HepG2 (cell line): Measurements from ENCODE around the gene AFAP1L2. TPM values are rescaled to one million over a fixed set of nuclear protein-coding genes. Genes with fewer than 3 reads are reported as not detected.
A peak's percentile ranks its signal among the peaks of the same experiment; 100 is the strongest.

Source experiments
- ATAC-seq: fragments of 200-7000 bp; cut with Tn5 transposase; 3 replicates; pipeline ENCODE4 v1.9.1; 2020; ENCODE audit warnings: mild to moderate bottlenecking, moderate library complexity
- BruUV-seq: library from RNA; stranded (reverse); fragments of 400-500 nt; replicated peaks from 2 replicates; lab custom pipeline; 2021; lab: Mats Ljungman, UMichigan
- CTCF ChIA-PET: fragments of 300-600 bp; formaldehyde crosslinking; extraction: SDS; loops from one replicate; lab custom pipeline; 2021; ENCODE audit warnings: low total read pairs, inconsistent platforms, low intra/inter-chr PET ratio; lab: Yijun Ruan, JAX
- POLR2A ChIA-PET: fragments of 350-600 bp; sonication (Branson Sonifier 250); formaldehyde crosslinking; loops from one replicate; lab custom pipeline; 2020; ENCODE audit warnings: antibody characterized with exemption, inconsistent platforms; lab: Yijun Ruan, JAX
- DNase-seq: peaks from one replicate; pipeline ENCODE4 v3.0.0-alpha.2; 2015; ENCODE audit warnings: low spot score
- FAIRE-seq: peaks from 3 replicates; lab custom pipeline; 2011; peaks lifted over from hg19 to GRCh38; lab: Jason Lieb, UNC
- H2AFZ ChIP-seq: one replicate; pipeline ENCODE4 v1.6.1; 2011; ENCODE audit warnings: low read length, inconsistent platforms
- H3K27ac ChIP-seq: fragments of 300-600 bp; 3 replicates; pipeline ENCODE4 v1.8.0; 2011; ENCODE audit warnings: mixed run types, mild to moderate bottlenecking, mixed read lengths, low read length, inconsistent platforms; ENCODE audit not compliant: insufficient read depth; ENCODE audit errors: extremely low read length
- H3K27me3 ChIP-seq, 2 experiments: fragments of 200-600 bp in 1 of 2; 2 replicates in 1 of 2; 3 replicates in 1 of 2; pipeline versions ENCODE4 v1.6.0 to v1.8.0; 2011; ENCODE audit warnings: low read length in 2 of 2, mild to moderate bottlenecking in 2 of 2, moderate library complexity in 2 of 2, inconsistent platforms in 1 of 2; ENCODE audit not compliant: insufficient read depth in 2 of 2, control insufficient read depth in 1 of 2
- H3K36me3 ChIP-seq, 2 experiments: fragments of 200-600 bp in 1 of 2; replicated peaks in 1 of 2; 2 replicates in 1 of 2; 3 replicates in 1 of 2; pipeline versions ENCODE4 v1.5.1 to v1.8.0; 2011; ENCODE audit warnings: low read length in 2 of 2, inconsistent platforms in 1 of 2; ENCODE audit not compliant: insufficient read depth in 2 of 2, control insufficient read depth in 1 of 2
- H3K4me1 ChIP-seq: 2 replicates; pipeline ENCODE4 v1.5.1; 2012; ENCODE audit warnings: low read length, inconsistent platforms; ENCODE audit not compliant: insufficient read depth
- H3K4me2 ChIP-seq: 2 replicates; pipeline ENCODE4 v1.6.0; 2011; ENCODE audit warnings: low read depth, low read length, inconsistent platforms
- H3K4me3 ChIP-seq, 3 experiments: fragments of 200-600 bp in 1 of 3; sonication (generic), shearing (Covaris generic) in 1 of 3; replicated peaks in 1 of 3; 2 replicates each; pipeline ENCODE4 v1.5.1; 2011 to 2016; ENCODE audit warnings: low read length in 3 of 3, inconsistent platforms in 2 of 3, low read depth in 2 of 3, mild to moderate bottlenecking in 2 of 3, control low read depth in 1 of 3, mixed read lengths in 1 of 3; ENCODE audit not compliant: insufficient read depth in 1 of 3
- H3K79me2 ChIP-seq: one replicate; pipeline ENCODE4 v1.6.1; 2011; ENCODE audit warnings: low read length, inconsistent platforms; ENCODE audit not compliant: insufficient read depth
- H3K9ac ChIP-seq: 2 replicates; pipeline ENCODE4 v1.6.0; 2011; ENCODE audit warnings: mild to moderate bottlenecking, low read depth, low read length, inconsistent platforms; ENCODE audit not compliant: insufficient read depth
- H3K9me3 ChIP-seq: 2 replicates; pipeline ENCODE4 v1.5.1; 2012; ENCODE audit warnings: mild to moderate bottlenecking, low read length
- H4K20me1 ChIP-seq: 2 replicates; pipeline ENCODE4 v1.6.0; 2011; ENCODE audit warnings: inconsistent platforms, mild to moderate bottlenecking, low read length, moderate library complexity; ENCODE audit not compliant: insufficient read depth
- MAFF ChIP-seq: IDR thresholded peaks from 2 replicates; pipeline ENCODE4 v1.6.1; 2011; ENCODE audit warnings: low read depth, low read length, improper control_type of control experiment
- MAFK ChIP-seq, 2 experiments: IDR thresholded peaks in 1 of 2; conservative IDR thresholded peaks in 1 of 2; 2 replicates each; pipeline ENCODE4 v1.6.1; 2011; ENCODE audit warnings: improper control_type of control experiment in 2 of 2, low read length in 2 of 2
- RBM22 ChIP-seq: fragments of 200-400 bp; formaldehyde crosslinking; optimal IDR thresholded peaks from 2 replicates; pipeline ENCODE3; 2017; ENCODE audit warnings: mild to moderate bottlenecking, low read length, moderate library complexity
- SMAD9 ChIP-seq: sonication (generic); formaldehyde crosslinking; IDR thresholded peaks from 2 replicates; pipeline ENCODE4 v1.5.1; 2020; ENCODE audit warnings: mild to moderate bottlenecking, missing genetic modification reagents
- TMF1 ChIP-seq: sonication (generic); formaldehyde crosslinking; IDR thresholded peaks from 2 replicates; pipeline ENCODE4 v1.8.1; 2022; ENCODE audit warnings: low read depth, missing genetic modification reagents
- ZBTB3 ChIP-seq: sonication (generic); formaldehyde crosslinking; IDR thresholded peaks from 2 replicates; pipeline ENCODE4 v1.4.0; 2020; ENCODE audit warnings: low read depth, mild to moderate bottlenecking, moderate library complexity, missing genetic modification reagents, borderline replicate concordance
- WGBS: methylation state at CpG from one replicate; pipeline ENCODE4 v1.1.6; 2017; ENCODE audit warnings: low lambda C conversion rate; 5-methylcytosine and 5-hydroxymethylcytosine counted together
- in situ Hi-C: cut with HindIII; loops from 2 replicates; pipeline ENCODE4 v1.10.0; 2017; ENCODE audit warnings: low pct_unique_long_range_greater_than_20kb; ENCODE audit not compliant: extremely low pct_ligation_motif_present
- intact Hi-C: fragments of 100-400 bp; cut with micrococcal nuclease; formaldehyde crosslinking; loops from one replicate; pipeline ENCODE4 v1.10.0; 2022; ENCODE audit not compliant: unreplicated experiment
- polyA plus RNA-seq, 8 experiments: library from polyadenylated mRNA; depleted of rRNA in 3 of 8; stranded (reverse) in 7 of 8; unstranded in 1 of 8; fragments of >200 nt; fragmentation: Illumina TruSeq in 4 of 8; extraction: Trizol in 4 of 8; gene quantifications; 2 replicates each; pipeline versions ENCODE4 v1.2.1 to v1.2.3, GENCODE V29; 2011 to 2016; ENCODE audit warnings: low read depth in 4 of 8, missing spikeins in 1 of 8, mixed read lengths in 1 of 8; ENCODE audit not compliant: insufficient read depth in 1 of 8
- total RNA-seq, 5 experiments: library from RNA; depleted of rRNA; stranded (reverse); fragments of >200 nt; fragmentation: Illumina TruSeq; extraction: Trizol; gene quantifications; 2 replicates each; pipeline ENCODE4 v1.2.3, GENCODE V29; 2016; ENCODE audit warnings: low read depth in 1 of 5
- TF ChIP-seq, protein P1 (sequence below): sonication (generic); formaldehyde crosslinking; IDR thresholded peaks from 2 replicates; pipeline ENCODE4 v1.5.0; 2020; ENCODE audit warnings: missing genetic modification reagents
- TF ChIP-seq, protein P2 (sequence below): sonication (generic); formaldehyde crosslinking; IDR thresholded peaks from 2 replicates; pipeline ENCODE4 v1.5.0; 2020; ENCODE audit warnings: missing genetic modification reagents, mild to moderate bottlenecking, borderline replicate concordance

The AFAP1L2 gene
- total and polyA plus RNA-seq, 2 of the 13 experiments (the other 11 are each of a cell fraction or from before 2014, with no cell fraction given), result not detected

DNA sequence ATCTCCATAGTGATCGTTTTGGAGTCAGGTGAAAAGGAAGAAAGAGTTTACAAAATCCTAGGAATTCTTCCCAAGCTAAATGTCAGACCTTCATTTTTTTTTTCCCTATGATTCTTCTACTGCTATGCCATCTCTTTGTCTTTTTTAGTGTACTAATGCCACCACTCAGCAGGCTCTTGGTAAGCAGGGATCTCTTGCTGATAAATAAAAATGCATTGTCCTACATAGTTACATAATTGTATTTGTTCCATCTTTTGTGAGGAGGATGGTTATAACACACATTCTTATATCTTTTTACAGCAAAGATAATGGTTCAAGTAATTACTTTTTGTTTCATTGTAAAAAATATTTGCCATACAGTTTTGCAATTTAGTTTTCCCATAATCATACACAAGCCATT, 36.8 kb upstream of the AFAP1L2 start:
- BruUV-seq, result no TSS peak
- Histone ChIP-seq H3K27me3 (no peaks in the 10 kb centered on the region), H2AFZ (no peak overlapping the region), H3K4me3 (no peak overlapping the region), H4K20me1 (no peaks in the 10 kb centered on the region), H3K27ac (no peak overlapping the region), H3K36me3 (peaks cover 43 to 80% of the 10 kb centered on the region in 2 experiments), H3K9me3 (no peaks in the 10 kb centered on the region), H3K79me2 (no peaks in the 10 kb centered on the region), H3K9ac (no peak overlapping the region), H3K4me2 (no peak overlapping the region), H3K4me1 (no peaks in the 10 kb centered on the region)
- TF ChIP-seq TMF1 (CRISPR knock-in tag) (no peak), ZBTB3 (CRISPR knock-in tag) (no peak), SMAD9 (no peak)
- TF ChIP-seq, protein P1, sequence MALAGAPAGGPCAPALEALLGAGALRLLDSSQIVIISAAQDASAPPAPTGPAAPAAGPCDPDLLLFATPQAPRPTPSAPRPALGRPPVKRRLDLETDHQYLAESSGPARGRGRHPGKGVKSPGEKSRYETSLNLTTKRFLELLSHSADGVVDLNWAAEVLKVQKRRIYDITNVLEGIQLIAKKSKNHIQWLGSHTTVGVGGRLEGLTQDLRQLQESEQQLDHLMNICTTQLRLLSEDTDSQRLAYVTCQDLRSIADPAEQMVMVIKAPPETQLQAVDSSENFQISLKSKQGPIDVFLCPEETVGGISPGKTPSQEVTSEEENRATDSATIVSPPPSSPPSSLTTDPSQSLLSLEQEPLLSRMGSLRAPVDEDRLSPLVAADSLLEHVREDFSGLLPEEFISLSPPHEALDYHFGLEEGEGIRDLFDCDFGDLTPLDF (CRISPR knock-in tag), result no peak
- POLR2A ChIA-PET, result no interaction called here
- ATAC-seq (no peak), DNase-seq (no peak), FAIRE-seq (no peak)
- CTCF ChIA-PET, result no interaction called here
- WGBS, result 97% methylated on average over 1 of the region's 1 CpG
- in situ Hi-C loops, result no loop called here
- intact Hi-C loops, result no loop called here

- CTCF ChIA-PET, result interaction anchor here (1.3 kb wide), 1 partner anchor 134 kb away, joined by 4 read pairs; no protein-coding TSS in a partner anchor
- DNase-seq, result peak; percentile 12
- Histone ChIP-seq H3K36me3 (peaks cover 37 to 81% of the 10 kb centered on the region in 2 experiments), H3K4me3 (no peak overlapping the region), H3K27me3 (no peaks in the 10 kb centered on the region), H4K20me1 (no peaks in the 10 kb centered on the region), H3K9me3 (no peaks in the 10 kb centered on the region), H3K4me1 (no peaks in the 10 kb centered on the region)
- peak; percentile 51 for FAIRE-seq
- WGBS, result 95% methylated on average over 9 of the region's 9 CpGs
- intact Hi-C loops, result no loop called here
- TF ChIP-seq MAFF (peak; percentile 41; the same call in 1 of the 2 replicates), RBM22 (peak; percentile 20), MAFK (conservative IDR thresholded peaks at IDR 0.05 in 1 of 2, IDR thresholded peaks at IDR 0.05 in 1 of 2; ENCODE audit: low read length in 2 of 2) (peak; percentile 60 to 66)
- TF ChIP-seq, protein P2, sequence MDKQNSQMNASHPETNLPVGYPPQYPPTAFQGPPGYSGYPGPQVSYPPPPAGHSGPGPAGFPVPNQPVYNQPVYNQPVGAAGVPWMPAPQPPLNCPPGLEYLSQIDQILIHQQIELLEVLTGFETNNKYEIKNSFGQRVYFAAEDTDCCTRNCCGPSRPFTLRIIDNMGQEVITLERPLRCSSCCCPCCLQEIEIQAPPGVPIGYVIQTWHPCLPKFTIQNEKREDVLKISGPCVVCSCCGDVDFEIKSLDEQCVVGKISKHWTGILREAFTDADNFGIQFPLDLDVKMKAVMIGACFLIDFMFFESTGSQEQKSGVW (CRISPR knock-in tag), result no peak
- TF ChIP-seq, all 625 proteins: peak for 3
- no TSS peak for BruUV-seq
- POLR2A ChIA-PET, result no interaction called here
- Histone ChIP-seq H3K79me2 (no peaks in the 10 kb centered on the region), H3K9ac (no peak overlapping the region), H3K4me2 (no peak overlapping the region), H3K27ac (no peak overlapping the region), H2AFZ (no peak overlapping the region)
- ATAC-seq, result peak; percentile 70
- in situ Hi-C loops, result no loop called here
These were observed 33.4 kb upstream of the AFAP1L2 start for GRCh38 chr10:114437473-114438292.
